ENCODE data around the gene TAF5L.

DNA sequence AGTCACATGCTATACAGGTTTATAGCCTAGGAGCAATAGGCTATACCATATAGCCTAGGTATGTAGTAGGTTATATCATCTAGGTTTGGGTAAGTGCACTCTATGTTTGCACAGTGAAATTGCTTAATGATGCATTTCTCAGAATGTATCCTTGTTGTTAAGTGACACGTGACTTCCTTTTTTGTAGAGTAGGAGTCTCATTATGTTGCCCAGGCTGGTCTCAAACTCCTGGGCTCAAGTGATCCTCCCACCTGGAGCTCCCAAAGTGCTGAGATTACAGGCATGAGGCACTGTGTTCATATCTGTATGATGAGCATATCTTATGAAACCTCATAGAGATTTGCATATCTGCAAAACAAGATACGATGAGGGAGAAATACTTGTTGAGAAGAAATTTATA, 53.6 kb downstream of the TAF5L start:
- TF ChIP-seq CTCF (IDR thresholded peaks at IDR 0.05) (no peak), POLR2A (IDR thresholded peaks at IDR 0.05) (no peak)

Data from esophagus squamous epithelium (tissue), 4 donors.